Gastroesophageal sphincter (tissue), 4 donors: ENCODE measurements around the gene CLMP. TPM values are rescaled to one million over a fixed set of nuclear protein-coding genes. Genes with fewer than 3 reads are reported as not detected.
A peak's percentile ranks its signal among the peaks of the same experiment; 100 is the strongest.

Experiments
- ATAC-seq: fragments of 150-250 bp; one replicate; pipeline ENCODE4 v1.9.1; 2016; ENCODE audit warnings: mild to moderate bottlenecking, moderate library complexity
- H3K27ac ChIP-seq, 4 donors: fragments of 200-600 bp; sonication (generic) in 3 of 4; 1 replicate in 3 of 4; 2 replicates in 1 of 4; pipeline ENCODE4 v1.5.1; 2016 to 2019
- H3K27me3 ChIP-seq: fragments of 200-600 bp; sonication (generic); one replicate; pipeline ENCODE4 v1.5.1; 2019
- H3K36me3 ChIP-seq, 2 donors: fragments of 200-600 bp; sonication (generic); one replicate each; pipeline ENCODE4 v1.5.1; 2019; ENCODE audit warnings: control low read depth in 1 of 2
- H3K4me1 ChIP-seq, 3 donors: fragments of 200-600 bp; sonication (generic); 1 replicate in 2 of 3; 2 replicates in 1 of 3; pipeline ENCODE4 v1.5.1; 2016 to 2019; ENCODE audit warnings: control low read depth in 2 of 3
- H3K4me3 ChIP-seq, 2 donors: fragments of 200-600 bp; sonication (generic); one replicate each; pipeline ENCODE4 v1.5.1; 2019; ENCODE audit warnings: mild to moderate bottlenecking in 1 of 2, moderate library complexity in 1 of 2
- H3K9me3 ChIP-seq, 3 donors: fragments of 200-600 bp; sonication (generic); one replicate each; pipeline ENCODE4 v1.5.1; 2017 to 2019; ENCODE audit warnings: control low read depth in 2 of 3
- CTCF ChIP-seq, 4 experiments: fragments of 200-600 bp in 2 of 4; fragments of 450-650 bp in 2 of 4; sonication (generic) in 1 of 4; IDR thresholded peaks; one replicate each; pipeline ENCODE4 v1.5.1; 2017 to 2019; ENCODE audit warnings: antibody characterized with exemption in 4 of 4, mild to moderate bottlenecking in 2 of 4, moderate library complexity in 2 of 4
- EP300 ChIP-seq: sonication (generic); formaldehyde crosslinking; IDR thresholded peaks from one replicate; pipeline ENCODE4 v1.6.1; 2017; ENCODE audit warnings: antibody characterized with exemption, mild to moderate bottlenecking
- POLR2A ChIP-seq, 2 donors: fragments of 450-650 bp; IDR thresholded peaks; one replicate each; pipeline ENCODE4 v1.6.1; 2017; ENCODE audit warnings: antibody characterized with exemption in 2 of 2, mild to moderate bottlenecking in 2 of 2, moderate library complexity in 1 of 2
- POLR2AphosphoS5 ChIP-seq: sonication (generic); formaldehyde crosslinking; IDR thresholded peaks from one replicate; pipeline ENCODE4 v1.6.1; 2017; ENCODE audit warnings: antibody characterized with exemption
- WGBS, 2 donors: methylation state at CpG; one replicate each; pipeline ENCODE4 v1.1.5; 2018; ENCODE audit warnings: low coverage in 1 of 2; 5-methylcytosine and 5-hydroxymethylcytosine counted together
- total RNA-seq, 4 donors: library from RNA; depleted of rRNA; stranded (reverse); fragments of >200 nt; gene quantifications; one replicate each; pipeline ENCODE4 v1.1.0, GENCODE V29; 2016

The CLMP gene
- total RNA-seq: 100 to 1,000 TPM in 3 of 4 donors, 10 to 100 TPM in 1; 89.1 to 274 (median 151) TPM

- TF ChIP-seq POLR2AphosphoS5: peak; percentile 5
- no peak for TF ChIP-seq POLR2A (IDR thresholded peaks at IDR 0.05)
- H3K36me3 ChIP-seq: no peaks in the 10 kb centered on the region
- peak within 1 kb of the TSS; percentile 53 to 77 for H3K4me3 ChIP-seq
- peaks cover 25% of the 10 kb centered on the region for H3K27me3 ChIP-seq
- no peaks in the 10 kb centered on the region for H3K9me3 ChIP-seq
- H3K4me1 ChIP-seq: peaks cover 0 to 62% (median 12%) of the 10 kb centered on the region in 3 donors
- H3K27ac ChIP-seq: peak within 1 kb of the TSS; percentile 69 to 95 (median 89)
- WGBS, 2 donors: 3 to 5% methylated on average over 11 to 29 of the region's 53 CpGs
- peak; percentile 79 for ATAC-seq
These were observed at the start of gene CLMP for GRCh38 chr11:123195188-123196059. TSS of gene CLMP (minus strand) at chr11:123195248. CDS start at chr11:123194940, 308 bp downstream.

GRCh38 chr11:123241874-123242543 is 47.0 kb upstream of the CLMP start:
- no peak overlapping the region for H3K27ac ChIP-seq
- no peaks in the 10 kb centered on the region for H3K36me3 ChIP-seq
- H3K4me3 ChIP-seq: no peak overlapping the region
- H3K9me3 ChIP-seq: no peaks in the 10 kb centered on the region
- H3K27me3 ChIP-seq: no peaks in the 10 kb centered on the region
- WGBS, 2 donors: 72 to 74% methylated on average over 7 to 11 of the region's 11 CpGs
- no peak for ATAC-seq
- no peak for TF ChIP-seq POLR2A (IDR thresholded peaks at IDR 0.05)
- TF ChIP-seq CTCF (IDR thresholded peaks at IDR 0.05): no peak
- H3K4me1 ChIP-seq: peaks cover 0 to 9% (median under 1%) of the 10 kb centered on the region in 3 donors

GRCh38 chr11:123241294-123241693 is 46.2 kb upstream of the CLMP start:
- H3K9me3 ChIP-seq: no peaks in the 10 kb centered on the region
- WGBS, 2 donors: 55 to 89% methylated on average over 1 of the region's 1 CpG
- no peak for ATAC-seq
- no peak overlapping the region for H3K4me3 ChIP-seq
- H3K27me3 ChIP-seq: no peaks in the 10 kb centered on the region
- no peak overlapping the region for H3K27ac ChIP-seq
- H3K36me3 ChIP-seq: no peaks in the 10 kb centered on the region
- no peak for TF ChIP-seq POLR2AphosphoS5
- no peak for TF ChIP-seq EP300
- no peak for TF ChIP-seq POLR2A (IDR thresholded peaks at IDR 0.05)
- TF ChIP-seq CTCF (IDR thresholded peaks at IDR 0.05): no peak
- peaks cover 0 to 4% (median 0%) of the 10 kb centered on the region in 3 donors for H3K4me1 ChIP-seq

GRCh38 chr11:123239191-123240150 is 44.4 kb upstream of the CLMP start:
- Histone ChIP-seq H3K4me1 (peaks cover 0 to 21% (median 0%) of the 10 kb centered on the region in 3 donors), H3K36me3 (no peaks in the 10 kb centered on the region), H3K27ac (no peak overlapping the region), H3K4me3 (no peak overlapping the region), H3K9me3 (no peaks in the 10 kb centered on the region), H3K27me3 (no peaks in the 10 kb centered on the region)
- TF ChIP-seq EP300: no peak
- TF ChIP-seq CTCF (IDR thresholded peaks at IDR 0.05): no peak
- no peak for TF ChIP-seq POLR2AphosphoS5
- TF ChIP-seq POLR2A (IDR thresholded peaks at IDR 0.05): no peak
- no peak for ATAC-seq
- 91 to 92% methylated on average over 6 to 14 of the region's 15 CpGs for WGBS, 2 donors

GRCh38 chr11:123238297-123238696 is 43.2 kb upstream of the CLMP start:
- WGBS, 2 donors: no CpG with 5 or more reads among the region's 1 CpG
- TF ChIP-seq CTCF (IDR thresholded peaks at IDR 0.05) (no peak), POLR2A (IDR thresholded peaks at IDR 0.05) (no peak), POLR2AphosphoS5 (no peak), EP300 (no peak)
- Histone ChIP-seq H3K9me3 (no peaks in the 10 kb centered on the region), H3K27me3 (no peaks in the 10 kb centered on the region), H3K4me3 (no peak overlapping the region), H3K4me1 (peaks cover 0 to 27% (median 0%) of the 10 kb centered on the region in 3 donors), H3K36me3 (no peaks in the 10 kb centered on the region), H3K27ac (peak overlapping the region in 1 of 4 donors; percentile 32)
- ATAC-seq: peak; percentile 82
